A549 (cell line): Measurements from ENCODE around the gene SNX17. TPM values are rescaled to one million over a fixed set of nuclear protein-coding genes. Genes with fewer than 3 reads are reported as not detected.

Experiments used
- ATOH8 ChIP-seq: fragments of 250-450 bp; sonication (Bioruptor Pico); IDR thresholded peaks from 2 replicates; pipeline ENCODE4 v1.5.0; 2020; ENCODE audit warnings: low read depth, mild to moderate bottlenecking, moderate library complexity
- CTCF ChIP-seq: fragments of >200 bp; sonication (Bioruptor Twin); formaldehyde crosslinking; IDR thresholded peaks from 3 replicates; pipeline ENCODE4 v1.5.1; 2016
- E2F6 ChIP-seq: IDR thresholded peaks from 2 replicates; pipeline ENCODE4 v1.6.1; 2012; ENCODE audit warnings: low read depth, borderline replicate concordance
- EHF ChIP-seq: fragments of 250-450 bp; sonication (Bioruptor Pico); IDR thresholded peaks from 2 replicates; pipeline ENCODE4 v1.5.0; 2020; ENCODE audit warnings: mild to moderate bottlenecking
- ELK1 ChIP-seq: fragments of 150-350 bp; IDR thresholded peaks from 2 replicates; pipeline ENCODE4 v1.6.1; 2014; ENCODE audit warnings: low read depth, mild to moderate bottlenecking, low read length
- FOSB ChIP-seq: fragments of 250-450 bp; sonication (Bioruptor Pico); IDR thresholded peaks from 2 replicates; pipeline ENCODE4 v1.5.0; 2020; ENCODE audit warnings: mild to moderate bottlenecking, moderate library complexity
- FOXS1 ChIP-seq: fragments of 250-450 bp; sonication (Bioruptor Pico); IDR thresholded peaks from 2 replicates; pipeline ENCODE4 v1.5.0; 2020; ENCODE audit warnings: mild to moderate bottlenecking, moderate library complexity
- GATA3 ChIP-seq: IDR thresholded peaks from 2 replicates; pipeline ENCODE4 v1.6.1; 2012; ENCODE audit warnings: borderline replicate concordance
- HEYL ChIP-seq: fragments of 250-450 bp; sonication (Bioruptor Pico); IDR thresholded peaks from 2 replicates; pipeline ENCODE4 v1.8.0; 2021; ENCODE audit warnings: mild to moderate bottlenecking, moderate library complexity
- HOXB5 ChIP-seq: fragments of 250-450 bp; sonication (Bioruptor Pico); IDR thresholded peaks from 2 replicates; pipeline ENCODE4 v1.5.0; 2020; ENCODE audit warnings: mild to moderate bottlenecking, moderate library complexity
- KDM5A ChIP-seq: fragments of 200-600 bp; sonication (generic); IDR thresholded peaks from 2 replicates; pipeline ENCODE4 v1.6.1; 2016; ENCODE audit warnings: antibody characterized with exemption, mild to moderate bottlenecking
- MYC ChIP-seq: IDR thresholded peaks from 2 replicates; pipeline ENCODE4 v1.6.1; 2012; ENCODE audit warnings: mild to moderate bottlenecking, inconsistent platforms, low read length, improper control_type of control experiment, borderline replicate concordance
- NFE2L2 ChIP-seq: fragments of 150-350 bp; conservative IDR thresholded peaks from 2 replicates; pipeline ENCODE4 v1.6.1; 2014; ENCODE audit warnings: low read length
- NPAS2 ChIP-seq: fragments of 250-450 bp; sonication (Bioruptor Pico); IDR thresholded peaks from 2 replicates; pipeline ENCODE4 v1.8.0; 2022; ENCODE audit warnings: mild to moderate bottlenecking, moderate library complexity, borderline replicate concordance
- POLR2A ChIP-seq: IDR thresholded peaks from 2 replicates; pipeline ENCODE4 v1.6.1; 2012; ENCODE audit warnings: mild to moderate bottlenecking, low read length
- POLR2AphosphoS2 ChIP-seq: conservative IDR thresholded peaks from 2 replicates; pipeline ENCODE4 v1.6.1; 2012; ENCODE audit warnings: low read length, improper control_type of control experiment, inconsistent platforms
- RAD21 ChIP-seq, 2 experiments: fragments of >200 bp in 1 of 2; sonication (Bioruptor Twin) in 1 of 2; formaldehyde crosslinking in 1 of 2; IDR thresholded peaks in 1 of 2; conservative IDR thresholded peaks in 1 of 2; 2 replicates in 1 of 2; 3 replicates in 1 of 2; pipeline ENCODE4 v1.6.1; 2012 to 2018; ENCODE audit warnings: inconsistent platforms in 1 of 2
- RARB ChIP-seq: fragments of 250-450 bp; sonication (Bioruptor Pico); IDR thresholded peaks from 2 replicates; pipeline ENCODE4 v1.8.0; 2021; ENCODE audit warnings: mild to moderate bottlenecking, moderate library complexity
- REST ChIP-seq: fragments of 200-600 bp; sonication (generic); IDR thresholded peaks from 2 replicates; pipeline ENCODE4 v1.6.1; 2016; ENCODE audit warnings: antibody characterized with exemption, mild to moderate bottlenecking, moderate library complexity
- RNF2 ChIP-seq: fragments of 200-600 bp; sonication (generic); IDR thresholded peaks from 2 replicates; pipeline ENCODE4 v1.6.1; 2016; ENCODE audit warnings: low read depth, mild to moderate bottlenecking, antibody characterized with exemption, moderate library complexity, borderline replicate concordance
- SREBF2 ChIP-seq: fragments of 450-650 bp; IDR thresholded peaks from 2 replicates; pipeline ENCODE4 v1.6.1; 2014; ENCODE audit warnings: mild to moderate bottlenecking, moderate library complexity
- TP53 ChIP-seq: fragments of 250-450 bp; sonication (Bioruptor Pico); IDR thresholded peaks from 2 replicates; pipeline ENCODE4 v1.5.0; 2021; ENCODE audit warnings: mild to moderate bottlenecking, moderate library complexity
- ZFP36 ChIP-seq: fragments of 450-650 bp; IDR thresholded peaks from 2 replicates; pipeline ENCODE4 v1.6.1; 2014; ENCODE audit warnings: borderline replicate concordance; ENCODE audit not compliant: partially characterized antibody
- polyA plus RNA-seq, 4 experiments: library from polyadenylated mRNA; depleted of rRNA in 3 of 4; stranded (reverse); fragments of >200 nt; fragmentation: RNase III in 1 of 4; extraction: RNeasy Plus Mini Kit Qiagen cat#74134 plus additional on column Dnase treatment in 1 of 4; gene quantifications; 2 replicates in 3 of 4; 3 replicates in 1 of 4; pipeline ENCODE4 v1.2.3, GENCODE V29; 2011 to 2017

The SNX17 gene
- polyA plus RNA-seq, 2 of the 4 experiments (the other 2 are of a cell fraction), result 141 to 154 TPM

- peak; percentile 93 for TF ChIP-seq REST
- no peak for TF ChIP-seq GATA3
- TF ChIP-seq RNF2, result peak; percentile 94; the same call in 1 of the 2 replicates
- TF ChIP-seq E2F6, result peak; percentile 88
- TF ChIP-seq NFE2L2, result no peak
- TF ChIP-seq NPAS2 (CRISPR knock-in tag), result no peak
- TF ChIP-seq EHF (CRISPR knock-in tag), result peak; percentile 71
- TF ChIP-seq HOXB5, result 0 out of 2 replicates have a peak, but pooled peaks have one; percentile 43
- TF ChIP-seq CTCF, result no peak
- TF ChIP-seq FOXS1 (CRISPR knock-in tag), result 0 out of 2 replicates have a peak, but pooled peaks have one; percentile 18
- TF ChIP-seq ATOH8 (CRISPR knock-in tag), result peak; percentile 65; the same call in 1 of the 2 replicates
- no peak for TF ChIP-seq ELK1
- TF ChIP-seq TP53 (CRISPR knock-in tag), result peak; percentile 40; the same call in 1 of the 2 replicates
- TF ChIP-seq RARB (CRISPR knock-in tag), result peak; percentile 84
- TF ChIP-seq KDM5A, result no peak
- no peak for TF ChIP-seq RAD21 (conservative IDR thresholded peaks at IDR 0.05 in 1 of 2, IDR thresholded peaks at IDR 0.05 in 1 of 2)
- peak; percentile 77; the same call in 1 of the 2 replicates for TF ChIP-seq MYC
- TF ChIP-seq ZFP36, result no peak
- TF ChIP-seq FOSB (CRISPR knock-in tag), result no peak
- no peak for TF ChIP-seq HEYL (CRISPR knock-in tag)
- TF ChIP-seq SREBF2, result no peak
- peak; percentile 94 for TF ChIP-seq POLR2A
- no peak for TF ChIP-seq POLR2AphosphoS2
Measured at GRCh38 chr2:27409321-27410073, 39.1 kb downstream of the SNX17 start, which contains the start of gene PPM1G (continued).
